Measurements from ENCODE around the gene DYRK4.

Gene DYRK4

DNA sequence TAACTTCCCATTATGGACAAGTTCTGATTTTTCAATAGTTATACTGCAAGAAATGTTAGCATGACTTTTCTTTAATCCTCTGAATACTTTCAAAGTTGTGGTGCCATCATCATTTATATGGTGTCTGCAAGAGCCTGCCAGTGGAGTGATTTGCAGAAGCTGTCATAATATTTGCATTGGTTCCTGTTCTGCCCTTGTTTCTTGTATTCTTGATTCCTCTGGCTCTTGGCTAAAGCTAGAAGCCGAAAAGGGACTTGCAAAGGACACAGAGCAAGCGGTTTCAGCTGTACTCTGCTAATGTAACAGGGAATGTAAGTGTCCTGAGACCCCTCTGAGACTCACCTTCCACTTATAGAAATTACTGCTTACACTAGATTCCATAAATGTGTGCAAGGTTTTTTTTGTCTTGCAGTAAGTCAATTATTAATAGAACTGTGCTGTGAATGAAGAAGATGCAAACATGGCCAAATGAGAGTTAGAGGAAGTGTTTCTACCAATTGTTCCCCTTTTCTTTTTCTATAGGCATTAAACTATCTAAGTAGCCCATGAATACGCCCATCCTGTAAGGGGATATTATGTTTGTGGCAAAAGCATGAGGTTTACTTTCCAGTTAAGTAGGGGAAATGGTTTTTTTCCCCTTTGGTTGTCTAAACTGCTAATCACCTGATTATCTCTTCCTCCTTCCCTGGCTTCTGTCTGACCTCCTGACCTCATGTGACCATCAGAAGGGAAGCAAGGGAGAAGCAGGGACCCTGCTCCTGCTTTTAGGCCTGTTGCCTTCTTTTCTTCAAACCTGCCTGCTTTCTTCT is 5.3 kb downstream of the DYRK4 start:
- no peak for DNase-seq
- no peaks in the 10 kb centered on the region for H3K36me3 ChIP-seq (replicated peaks)
- TF ChIP-seq, protein P1, sequence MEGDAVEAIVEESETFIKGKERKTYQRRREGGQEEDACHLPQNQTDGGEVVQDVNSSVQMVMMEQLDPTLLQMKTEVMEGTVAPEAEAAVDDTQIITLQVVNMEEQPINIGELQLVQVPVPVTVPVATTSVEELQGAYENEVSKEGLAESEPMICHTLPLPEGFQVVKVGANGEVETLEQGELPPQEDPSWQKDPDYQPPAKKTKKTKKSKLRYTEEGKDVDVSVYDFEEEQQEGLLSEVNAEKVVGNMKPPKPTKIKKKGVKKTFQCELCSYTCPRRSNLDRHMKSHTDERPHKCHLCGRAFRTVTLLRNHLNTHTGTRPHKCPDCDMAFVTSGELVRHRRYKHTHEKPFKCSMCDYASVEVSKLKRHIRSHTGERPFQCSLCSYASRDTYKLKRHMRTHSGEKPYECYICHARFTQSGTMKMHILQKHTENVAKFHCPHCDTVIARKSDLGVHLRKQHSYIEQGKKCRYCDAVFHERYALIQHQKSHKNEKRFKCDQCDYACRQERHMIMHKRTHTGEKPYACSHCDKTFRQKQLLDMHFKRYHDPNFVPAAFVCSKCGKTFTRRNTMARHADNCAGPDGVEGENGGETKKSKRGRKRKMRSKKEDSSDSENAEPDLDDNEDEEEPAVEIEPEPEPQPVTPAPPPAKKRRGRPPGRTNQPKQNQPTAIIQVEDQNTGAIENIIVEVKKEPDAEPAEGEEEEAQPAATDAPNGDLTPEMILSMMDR (IDR thresholded peaks at IDR 0.05; ENCODE audit: low read depth, low read length, missing control alignments) = no peak
- H3K27me3 ChIP-seq (replicated peaks) = no peaks in the 10 kb centered on the region
- H3K4me3 ChIP-seq (ENCODE audit: low read depth, low read length) = no peak overlapping the region
- no peak overlapping the region for H3K27ac ChIP-seq
- in situ Hi-C loops (cut with HindIII; ENCODE audit: low pct_ligation_motif_present, low sequenced_read_pairs) = no loop called here

DNA sequence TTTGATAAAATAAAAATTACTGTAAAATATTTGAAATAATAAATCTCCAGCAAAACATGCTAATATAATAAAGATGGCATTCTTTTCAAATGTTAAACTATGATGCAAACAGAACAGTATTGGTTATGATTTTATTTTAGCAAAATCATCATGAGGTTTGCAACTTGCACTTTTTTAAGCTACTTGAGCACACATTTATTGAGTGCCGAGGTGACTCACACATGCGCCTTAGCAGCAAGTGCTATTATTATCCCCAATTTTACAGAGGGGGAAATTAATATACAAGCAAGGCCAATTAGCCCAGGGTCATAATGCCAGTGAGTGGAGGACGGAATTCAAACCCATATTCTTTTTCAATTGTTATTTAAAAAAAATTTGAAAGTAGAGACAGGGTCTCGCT is 7.3 kb downstream of the DYRK4 start:
- Histone ChIP-seq H3K36me3 (replicated peaks) (no peaks in the 10 kb centered on the region), H3K4me3 (ENCODE audit: low read depth, low read length) (no peak overlapping the region), H3K27ac (no peak overlapping the region), H3K27me3 (replicated peaks) (no peaks in the 10 kb centered on the region)
- in situ Hi-C loops (cut with HindIII; ENCODE audit: low pct_ligation_motif_present, low sequenced_read_pairs) = no loop called here
- TF ChIP-seq, protein P1 (IDR thresholded peaks at IDR 0.05; ENCODE audit: low read depth, low read length, missing control alignments) = no peak
- DNase-seq = no peak

DNA sequence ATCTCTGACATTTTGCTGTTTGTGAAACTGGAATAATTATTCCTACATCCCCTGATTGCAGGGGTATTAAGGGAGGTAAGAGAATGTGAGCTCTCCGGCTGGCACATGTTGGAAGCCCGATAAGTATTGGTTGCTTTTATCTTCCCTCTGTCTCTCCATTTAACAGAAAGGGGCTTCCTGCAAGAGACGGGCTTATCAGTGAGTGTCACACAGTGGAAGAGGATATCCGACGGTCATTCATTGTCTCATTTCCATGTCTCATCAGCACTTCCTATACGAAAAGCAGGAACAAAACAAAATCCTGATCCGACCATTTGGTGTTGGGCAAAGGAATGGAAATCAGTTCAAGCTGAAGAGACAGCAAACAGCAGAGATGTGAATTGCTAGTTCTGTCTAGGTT is 10.7 kb downstream of the DYRK4 start:
- no peak for DNase-seq
- Histone ChIP-seq H3K27ac (no peak overlapping the region), H3K36me3 (replicated peaks) (no peaks in the 10 kb centered on the region), H3K27me3 (replicated peaks) (no peaks in the 10 kb centered on the region), H3K4me3 (ENCODE audit: low read depth, low read length) (no peak overlapping the region)
- in situ Hi-C loops (cut with HindIII; ENCODE audit: low pct_ligation_motif_present, low sequenced_read_pairs) = no loop called here
- TF ChIP-seq, protein P1 (IDR thresholded peaks at IDR 0.05; ENCODE audit: low read depth, low read length, missing control alignments) = no peak

DNA sequence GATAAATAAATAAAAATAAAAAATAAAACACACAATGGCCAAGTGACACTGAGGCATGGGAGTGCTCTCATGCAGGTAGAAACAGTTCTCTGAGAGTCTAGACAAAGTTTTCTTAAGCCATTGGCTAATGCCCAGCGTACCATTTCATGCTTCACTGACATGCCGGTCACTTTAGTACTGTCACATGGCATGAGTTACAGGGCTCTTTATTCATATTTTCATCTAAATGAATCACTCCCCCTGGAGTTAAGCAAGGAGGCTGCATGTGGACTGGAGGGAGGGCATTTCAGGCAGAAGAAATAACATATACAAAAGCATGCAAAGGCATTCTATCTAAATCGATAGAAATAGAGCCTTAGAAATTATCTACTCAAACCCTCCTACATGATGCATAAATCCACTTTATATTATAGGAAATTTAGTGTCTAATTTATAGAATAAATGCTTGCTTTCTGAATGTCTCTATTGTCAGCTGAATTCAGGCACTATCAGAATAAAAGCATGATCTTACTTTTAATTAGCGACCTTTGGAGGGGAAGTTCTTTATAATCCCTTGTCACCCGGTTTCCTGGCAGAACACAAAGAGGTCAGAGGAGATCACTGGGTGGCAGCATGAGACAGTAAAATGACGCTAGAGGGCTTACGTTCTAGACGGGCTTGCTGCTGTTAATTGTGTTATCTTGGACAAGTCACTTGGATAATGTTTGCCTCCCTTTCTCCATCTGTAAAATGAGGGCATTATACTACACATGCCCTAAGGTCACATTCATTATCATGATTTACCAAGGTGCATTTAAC is 17.5 kb downstream of the DYRK4 start:
- H3K27me3 ChIP-seq (replicated peaks) = no peaks in the 10 kb centered on the region
- H3K4me3 ChIP-seq (ENCODE audit: low read depth, low read length) = no peak overlapping the region
- DNase-seq = peak; percentile 9
- in situ Hi-C loops (cut with HindIII; ENCODE audit: low pct_ligation_motif_present, low sequenced_read_pairs) = no loop called here
- no peaks in the 10 kb centered on the region for H3K36me3 ChIP-seq (replicated peaks)
- H3K27ac ChIP-seq = no peak overlapping the region
- TF ChIP-seq, protein P1 (IDR thresholded peaks at IDR 0.05; ENCODE audit: low read depth, low read length, missing control alignments) = peak; percentile 59

DNA sequence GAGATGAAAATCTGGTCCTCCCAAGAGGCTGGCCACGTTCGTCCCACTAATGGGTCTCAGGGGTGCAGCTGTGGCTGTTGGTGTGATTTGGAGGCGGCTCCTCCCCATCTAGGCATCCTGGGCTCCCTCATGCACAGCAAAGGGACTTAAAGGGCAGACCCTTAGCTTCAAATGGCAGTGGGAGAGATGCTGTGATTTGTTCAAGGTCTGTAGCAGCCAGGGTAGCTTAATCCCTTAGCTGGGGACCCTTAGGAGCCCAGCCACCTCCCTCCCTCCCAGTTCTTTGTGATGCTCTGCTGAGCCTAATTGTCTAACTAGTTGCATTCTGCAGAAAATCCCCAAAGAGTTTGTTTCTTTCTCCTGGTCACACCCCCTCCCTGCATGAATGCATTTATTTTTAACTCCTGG is 18.3 kb downstream of the DYRK4 start:
- in situ Hi-C loops (cut with HindIII; ENCODE audit: low pct_ligation_motif_present, low sequenced_read_pairs) = no loop called here

More for the DNA sequence above, 18.3 kb downstream of the DYRK4 start:
- Histone ChIP-seq H3K36me3 (replicated peaks) (no peaks in the 10 kb centered on the region), H3K4me3 (ENCODE audit: low read depth, low read length) (no peak overlapping the region), H3K27ac (no peak overlapping the region), H3K27me3 (replicated peaks) (no peaks in the 10 kb centered on the region)
- DNase-seq = no peak
- TF ChIP-seq, protein P1 (IDR thresholded peaks at IDR 0.05; ENCODE audit: low read depth, low read length, missing control alignments) = no peak

All from brain microvascular endothelial cell (primary cell).